Fibroblast of lung (primary cell): ENCODE data around the gene BIRC7. TPM values are rescaled to one million over a fixed set of nuclear protein-coding genes. Genes with fewer than 3 reads are reported as not detected.
A peak's percentile ranks its signal among the peaks of the same experiment; 100 is the strongest.

Experiments
- DNase-seq, 2 donors: peaks; one replicate each; pipeline versions ENCODE4 v3.0.0 to v3.0.0-alpha.2; 2010; ENCODE audit warnings: low read depth in 2 of 2
- H2AFZ ChIP-seq: 2 replicates; pipeline ENCODE4 v1.5.1; 2012; ENCODE audit warnings: low read length, control low read depth, inconsistent platforms
- H3K27ac ChIP-seq: 2 replicates; pipeline ENCODE4 v1.5.1; 2011; ENCODE audit warnings: low read length, control low read depth; ENCODE audit not compliant: insufficient read depth
- H3K27me3 ChIP-seq: 2 replicates; pipeline ENCODE4 v1.5.1; 2011; ENCODE audit warnings: mild to moderate bottlenecking, low read length; ENCODE audit not compliant: control insufficient read depth, insufficient read depth
- H3K36me3 ChIP-seq: 2 replicates; pipeline ENCODE4 v1.5.1; 2011; ENCODE audit warnings: low read length; ENCODE audit not compliant: control insufficient read depth, insufficient read depth
- H3K4me1 ChIP-seq: 2 replicates; pipeline ENCODE4 v1.5.1; 2011; ENCODE audit warnings: low read length; ENCODE audit not compliant: control insufficient read depth, insufficient read depth; ENCODE audit errors: extremely low read depth
- H3K4me2 ChIP-seq: 2 replicates; pipeline ENCODE4 v1.5.1; 2011; ENCODE audit warnings: low read length, control low read depth; ENCODE audit not compliant: insufficient read depth; ENCODE audit errors: extremely low read depth
- H3K4me3 ChIP-seq, 4 experiments: fragments of 200-600 bp in 1 of 4; sonication (generic) in 1 of 4; replicated peaks in 1 of 4; 2 replicates each; pipeline ENCODE4 v1.5.1; 2011 to 2016; ENCODE audit warnings: low read length in 4 of 4, low read depth in 3 of 4, mild to moderate bottlenecking in 3 of 4, control low read depth in 2 of 4, inconsistent platforms in 1 of 4, mixed read lengths in 1 of 4; ENCODE audit not compliant: insufficient read depth in 1 of 4; ENCODE audit errors: control extremely low read depth in 1 of 4
- H3K79me2 ChIP-seq: 2 replicates; pipeline ENCODE4 v1.5.1; 2012; ENCODE audit warnings: mild to moderate bottlenecking, low read length, inconsistent platforms; ENCODE audit not compliant: control insufficient read depth, insufficient read depth
- H3K9ac ChIP-seq: 2 replicates; pipeline ENCODE4 v1.5.1; 2011; ENCODE audit warnings: mild to moderate bottlenecking, low read length, control low read depth; ENCODE audit not compliant: insufficient read depth
- H3K9me3 ChIP-seq: 2 replicates; pipeline ENCODE4 v1.5.1; 2012; ENCODE audit warnings: low read depth, low read length; ENCODE audit not compliant: control insufficient read depth, insufficient read depth
- H4K20me1 ChIP-seq: 2 replicates; pipeline ENCODE4 v1.5.1; 2011; ENCODE audit warnings: low read length; ENCODE audit not compliant: control insufficient read depth, insufficient read depth; ENCODE audit errors: extremely low read depth
- EZH2 ChIP-seq: IDR thresholded peaks from 2 replicates; pipeline ENCODE4 v1.5.1; 2012; ENCODE audit warnings: low read length, control low read depth, mild to moderate bottlenecking; ENCODE audit errors: missing control alignments
- polyA plus RNA-seq, 2 donors: library from polyadenylated mRNA; depleted of rRNA in 1 of 2; stranded (reverse) in 1 of 2; unstranded in 1 of 2; fragments of >200 nt; gene quantifications; 2 replicates each; pipeline ENCODE4 v1.2.1, GENCODE V29; 2011 to 2012; ENCODE audit warnings: missing spikeins in 1 of 2
- total RNA-seq: library from RNA; depleted of rRNA; stranded (reverse); fragments of >200 nt; gene quantifications from 2 replicates; pipeline ENCODE4 v1.2.1, GENCODE V29; 2014
- TF ChIP-seq, protein P1 (sequence below), 2 donors: IDR thresholded peaks in 1 of 2; conservative IDR thresholded peaks in 1 of 2; 1 replicate in 1 of 2; 2 replicates in 1 of 2; pipeline ENCODE4 v1.5.1; 2011 to 2012; ENCODE audit warnings: low read length in 2 of 2, control low read depth in 1 of 2, inconsistent platforms in 1 of 2, low read depth in 1 of 2, mild to moderate bottlenecking in 1 of 2

The BIRC7 gene
- total and polyA plus RNA-seq, 2 donors (not counting 1 experiment from before 2014, with no cell fraction given): not detected

GRCh38 chr20:63273635-63274380, 38.1 kb downstream of the BIRC7 start:
- peak overlapping the region; percentile 91 for H3K4me2 ChIP-seq
- DNase-seq: peak; percentile 47 to 91
- H3K27ac ChIP-seq: peak overlapping the region; percentile 82
- H3K4me3 ChIP-seq: peak overlapping the region; percentile 86 to 97 (median 92)
- H4K20me1 ChIP-seq: no peaks in the 10 kb centered on the region
- H3K79me2 ChIP-seq: peaks cover 54% of the 10 kb centered on the region
- H3K27me3 ChIP-seq: no peaks in the 10 kb centered on the region
- H3K36me3 ChIP-seq: peaks cover 26% of the 10 kb centered on the region
- no peak for TF ChIP-seq EZH2
- TF ChIP-seq, protein P1, sequence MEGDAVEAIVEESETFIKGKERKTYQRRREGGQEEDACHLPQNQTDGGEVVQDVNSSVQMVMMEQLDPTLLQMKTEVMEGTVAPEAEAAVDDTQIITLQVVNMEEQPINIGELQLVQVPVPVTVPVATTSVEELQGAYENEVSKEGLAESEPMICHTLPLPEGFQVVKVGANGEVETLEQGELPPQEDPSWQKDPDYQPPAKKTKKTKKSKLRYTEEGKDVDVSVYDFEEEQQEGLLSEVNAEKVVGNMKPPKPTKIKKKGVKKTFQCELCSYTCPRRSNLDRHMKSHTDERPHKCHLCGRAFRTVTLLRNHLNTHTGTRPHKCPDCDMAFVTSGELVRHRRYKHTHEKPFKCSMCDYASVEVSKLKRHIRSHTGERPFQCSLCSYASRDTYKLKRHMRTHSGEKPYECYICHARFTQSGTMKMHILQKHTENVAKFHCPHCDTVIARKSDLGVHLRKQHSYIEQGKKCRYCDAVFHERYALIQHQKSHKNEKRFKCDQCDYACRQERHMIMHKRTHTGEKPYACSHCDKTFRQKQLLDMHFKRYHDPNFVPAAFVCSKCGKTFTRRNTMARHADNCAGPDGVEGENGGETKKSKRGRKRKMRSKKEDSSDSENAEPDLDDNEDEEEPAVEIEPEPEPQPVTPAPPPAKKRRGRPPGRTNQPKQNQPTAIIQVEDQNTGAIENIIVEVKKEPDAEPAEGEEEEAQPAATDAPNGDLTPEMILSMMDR (conservative IDR thresholded peaks at IDR 0.05 in 1 of 2, IDR thresholded peaks at IDR 0.05 in 1 of 2; ENCODE audit: low read depth in 1 of 2, low read length in 2 of 2): no peak
- H3K9ac ChIP-seq: peak overlapping the region; percentile 91
- H3K4me1 ChIP-seq: peaks cover 6% of the 10 kb centered on the region
- no peaks in the 10 kb centered on the region for H3K9me3 ChIP-seq
- no peak overlapping the region for H2AFZ ChIP-seq

- Histone ChIP-seq H2AFZ (no peak overlapping the region), H3K27me3 (no peaks in the 10 kb centered on the region), H3K79me2 (peaks cover 54% of the 10 kb centered on the region), H3K36me3 (peaks cover 26% of the 10 kb centered on the region), H4K20me1 (no peaks in the 10 kb centered on the region), H3K9me3 (no peaks in the 10 kb centered on the region), H3K9ac (no peak overlapping the region), H3K4me2 (peak overlapping the region; percentile 75), H3K4me1 (peaks cover 6% of the 10 kb centered on the region), H3K4me3 (peak overlapping the region in 2 of 4 experiments; percentile 17 to 97), H3K27ac (peak overlapping the region; percentile 44)
- TF ChIP-seq, protein P1 (conservative IDR thresholded peaks at IDR 0.05 in 1 of 2, IDR thresholded peaks at IDR 0.05 in 1 of 2; ENCODE audit: low read depth in 1 of 2, low read length in 2 of 2): no peak
- no peak for TF ChIP-seq EZH2
- DNase-seq: peak in 1 of 2 donors; percentile 25
These were observed 38.9 kb downstream of the BIRC7 start for GRCh38 chr20:63274381-63275228.

DNA sequence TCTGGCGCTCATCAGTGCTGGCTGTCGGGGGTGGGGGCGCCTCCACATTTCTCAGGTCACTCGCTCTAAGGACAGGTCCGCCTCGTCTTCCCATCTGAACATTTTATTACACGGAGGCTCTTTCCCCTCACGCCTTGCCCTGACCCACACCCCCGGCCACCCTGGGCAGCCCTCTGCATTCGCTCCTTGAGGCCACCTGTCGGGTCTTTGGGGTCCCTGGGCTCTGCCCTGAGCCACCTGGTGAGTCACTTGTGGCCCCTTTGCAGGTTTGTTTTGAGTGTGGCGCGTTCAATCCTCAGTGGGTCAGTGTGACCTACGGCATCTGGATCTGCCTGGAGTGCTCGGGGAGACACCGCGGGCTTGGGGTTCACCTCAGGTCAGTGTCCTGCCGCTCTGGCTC, 40.1 kb downstream of the BIRC7 start:
- Histone ChIP-seq H3K4me3 (no peak overlapping the region), H3K9me3 (no peaks in the 10 kb centered on the region), H3K79me2 (peaks cover 54% of the 10 kb centered on the region), H3K4me1 (peaks cover 6% of the 10 kb centered on the region), H3K27me3 (no peaks in the 10 kb centered on the region), H3K36me3 (peaks cover 27% of the 10 kb centered on the region), H2AFZ (no peak overlapping the region), H3K4me2 (no peak overlapping the region), H3K9ac (no peak overlapping the region), H4K20me1 (no peaks in the 10 kb centered on the region), H3K27ac (no peak overlapping the region)
- TF ChIP-seq, protein P1 (conservative IDR thresholded peaks at IDR 0.05 in 1 of 2, IDR thresholded peaks at IDR 0.05 in 1 of 2; ENCODE audit: low read depth in 1 of 2, low read length in 2 of 2): no peak
- no peak for TF ChIP-seq EZH2
- no peak for DNase-seq
